Fibroblast of lung (primary cell): Measurements from ENCODE around the gene CAMKV.

Experiments used
- CTCF ChIP-seq, 2 donors: IDR thresholded peaks in 1 of 2; conservative IDR thresholded peaks in 1 of 2; 1 replicate in 1 of 2; 2 replicates in 1 of 2; pipeline ENCODE4 v1.5.1; 2011 to 2012; ENCODE audit warnings: low read length in 2 of 2, control low read depth in 1 of 2, inconsistent platforms in 1 of 2, low read depth in 1 of 2, mild to moderate bottlenecking in 1 of 2
- EZH2 ChIP-seq: IDR thresholded peaks from 2 replicates; pipeline ENCODE4 v1.5.1; 2012; ENCODE audit warnings: low read length, control low read depth, mild to moderate bottlenecking; ENCODE audit errors: missing control alignments

- no peak for TF ChIP-seq CTCF (conservative IDR thresholded peaks at IDR 0.05 in 1 of 2, IDR thresholded peaks at IDR 0.05 in 1 of 2; ENCODE audit: low read depth in 1 of 2, low read length in 2 of 2)
- TF ChIP-seq EZH2: no peak
These were observed 6.9 kb upstream of the CAMKV start for GRCh38 chr3:49876567-49876966.
